WTC11 (cell line): ENCODE results near the gene PRKCB. TPM values are rescaled to one million over a fixed set of nuclear protein-coding genes. Genes with fewer than 3 reads are reported as not detected.

Experiments used
- ATAC-seq: fragments of 200-7000 bp; cut with Tn5 transposase; 2 replicates; pipeline ENCODE4 v1.10.0; 2021; ENCODE audit warnings: mild to moderate bottlenecking, moderate library complexity
- CTCF ChIA-PET: fragments of 300-600 bp; sonication (Branson Sonifier 250); formaldehyde crosslinking; loops from one replicate; lab custom pipeline; 2021; ENCODE audit warnings: antibody characterized with exemption; lab: Charles Lee
- POLR2A ChIA-PET: fragments of 350-600 bp; sonication (Branson Sonifier 250); formaldehyde crosslinking; loops from one replicate; lab custom pipeline; 2021; ENCODE audit warnings: antibody characterized with exemption; lab: Charles Lee
- DNase-seq: peaks from one replicate; pipeline ENCODE4 v3.0.0; 2021; ENCODE audit warnings: low spot score
- H3K27ac Mint-ChIP-seq: 2 replicates; pipeline ENCODE4 v1.8.0; 2021; ENCODE audit warnings: mixed read lengths
- H3K27me3 Mint-ChIP-seq: 2 replicates; pipeline ENCODE4 v1.8.0; 2021; ENCODE audit warnings: low read depth, mild to moderate bottlenecking, moderate library complexity, mixed read lengths
- H3K36me3 Mint-ChIP-seq: 2 replicates; pipeline ENCODE4 v1.8.0; 2021; ENCODE audit warnings: mixed read lengths
- H3K4me1 Mint-ChIP-seq: 2 replicates; pipeline ENCODE4 v1.8.0; 2022; ENCODE audit warnings: mixed read lengths
- H3K4me3 Mint-ChIP-seq: 2 replicates; pipeline ENCODE4 v1.8.0; 2021; ENCODE audit warnings: mild to moderate bottlenecking, moderate library complexity, mixed read lengths
- H3K9me3 Mint-ChIP-seq: 2 replicates; pipeline ENCODE4 v1.8.0; 2021; ENCODE audit warnings: mixed read lengths
- AR ChIP-seq: fragments of 250-450 bp; sonication (Bioruptor Pico); IDR thresholded peaks from 2 replicates; pipeline ENCODE4 v1.9.0; 2021; ENCODE audit warnings: mild to moderate bottlenecking
- CREB1 ChIP-seq: sonication (generic); formaldehyde crosslinking; IDR thresholded peaks from 2 replicates; pipeline ENCODE4 v1.8.0; 2023; ENCODE audit warnings: mild to moderate bottlenecking, missing genetic modification reagents
- JUN ChIP-seq: sonication (generic); formaldehyde crosslinking; IDR thresholded peaks from 2 replicates; pipeline ENCODE4 v1.8.0; 2023; ENCODE audit warnings: mild to moderate bottlenecking, missing genetic modification reagents
- MAX ChIP-seq: sonication (generic); formaldehyde crosslinking; IDR thresholded peaks from 2 replicates; pipeline ENCODE4 v1.8.0; 2022; ENCODE audit warnings: mild to moderate bottlenecking, missing genetic modification reagents
- MXD4 ChIP-seq: fragments of 250-450 bp; sonication (Bioruptor Pico); IDR thresholded peaks from 2 replicates; pipeline ENCODE4 v1.8.0; 2021; ENCODE audit warnings: mild to moderate bottlenecking, moderate library complexity, borderline replicate concordance
- NFYB ChIP-seq: sonication (generic); formaldehyde crosslinking; conservative IDR thresholded peaks from 2 replicates; pipeline ENCODE4 v1.8.0; 2022; ENCODE audit warnings: low read depth, missing genetic modification reagents
- NR1H2 ChIP-seq: sonication (generic); formaldehyde crosslinking; IDR thresholded peaks from 2 replicates; pipeline ENCODE4 v1.9.0; 2021; ENCODE audit warnings: mild to moderate bottlenecking, moderate library complexity, missing genetic modification reagents
- PRRX2 ChIP-seq: fragments of 250-450 bp; sonication (Bioruptor Pico); IDR thresholded peaks from 2 replicates; pipeline ENCODE4 v1.8.0; 2021; ENCODE audit warnings: mild to moderate bottlenecking
- SMAD3 ChIP-seq: sonication (generic); formaldehyde crosslinking; IDR thresholded peaks from 2 replicates; pipeline ENCODE4 v1.8.0; 2022; ENCODE audit warnings: missing genetic modification reagents, mild to moderate bottlenecking, borderline replicate concordance
- SP1 ChIP-seq: sonication (generic); formaldehyde crosslinking; conservative IDR thresholded peaks from 2 replicates; pipeline ENCODE4 v1.8.1; 2022; ENCODE audit warnings: missing genetic modification reagents
- TP53 ChIP-seq: sonication (generic); formaldehyde crosslinking; IDR thresholded peaks from 2 replicates; pipeline ENCODE4 v1.8.1; 2023; ENCODE audit warnings: mild to moderate bottlenecking, missing genetic modification reagents
- USF1 ChIP-seq: sonication (generic); formaldehyde crosslinking; IDR thresholded peaks from 2 replicates; pipeline ENCODE4 v1.8.0; 2022; ENCODE audit warnings: mild to moderate bottlenecking, missing genetic modification reagents
- ZMAT4 ChIP-seq: fragments of 250-450 bp; sonication (Bioruptor Pico); IDR thresholded peaks from 2 replicates; pipeline ENCODE4 v1.9.0; 2021; ENCODE audit warnings: mild to moderate bottlenecking
- ZNF281 ChIP-seq: sonication (generic); formaldehyde crosslinking; IDR thresholded peaks from 2 replicates; pipeline ENCODE4 v1.8.0; 2023; ENCODE audit warnings: mild to moderate bottlenecking, missing genetic modification reagents
- ZNF532 ChIP-seq: fragments of 250-450 bp; sonication (Bioruptor Pico); IDR thresholded peaks from 2 replicates; pipeline ENCODE4 v1.9.0; 2021; ENCODE audit warnings: mild to moderate bottlenecking, borderline replicate concordance
- ZNF671 ChIP-seq: fragments of 250-450 bp; sonication (Bioruptor Pico); IDR thresholded peaks from 2 replicates; pipeline ENCODE4 v1.8.0; 2021; ENCODE audit warnings: mild to moderate bottlenecking
- total RNA-seq: library from RNA; stranded (reverse); gene quantifications from 3 replicates; pipeline ENCODE4 v1.2.3, GENCODE V29; 2021

Gene PRKCB
- total RNA-seq, 1 experiment from 2014 or later: 6.9 TPM

- Mint-ChIP-seq H3K27ac (no peak overlapping the region), H3K36me3 (no peaks in the 10 kb centered on the region), H3K9me3 (peaks cover 5% of the 10 kb centered on the region; the same call in 1 of the 2 replicates), H3K4me1 (peaks cover 20% of the 10 kb centered on the region), H3K27me3 (no peaks in the 10 kb centered on the region), H3K4me3 (no peak overlapping the region)
- TF ChIP-seq CREB1 (no peak), ZNF671 (no peak), SP1 (CRISPR knock-in tag) (no peak), PRRX2 (CRISPR knock-in tag) (no peak), USF1 (CRISPR knock-in tag) (no peak), SMAD3 (CRISPR knock-in tag) (no peak), JUN (no peak), ZMAT4 (CRISPR knock-in tag) (no peak), TP53 (no peak), NFYB (CRISPR knock-in tag) (no peak), MXD4 (CRISPR knock-in tag) (no peak), AR (CRISPR knock-in tag) (no peak), NR1H2 (CRISPR knock-in tag) (no peak)
- no peak for ATAC-seq
- CTCF ChIA-PET: interaction anchor here (1.3 to 2.5 kb wide), 2 partner anchors 82 to 100 kb away, joined by 5 to 25 read pairs; no protein-coding TSS in a partner anchor
- POLR2A ChIA-PET: no interaction called here
- no peak for DNase-seq
These were observed 317.0 kb downstream of the PRKCB start for GRCh38 chr16:24152826-24153225.

- no peak overlapping the region for H3K4me3 Mint-ChIP-seq
- H3K27ac Mint-ChIP-seq: no peak overlapping the region
- ATAC-seq (no peak), DNase-seq (no peak)
- no peaks in the 10 kb centered on the region for H3K36me3 Mint-ChIP-seq
- ChIA-PET POLR2A (no interaction called here), CTCF (no interaction called here)
- H3K9me3 Mint-ChIP-seq: no peaks in the 10 kb centered on the region
- no peak for TF ChIP-seq ZNF281 (CRISPR knock-in tag)
- H3K27me3 Mint-ChIP-seq: no peaks in the 10 kb centered on the region
- H3K4me1 Mint-ChIP-seq: peaks cover 14% of the 10 kb centered on the region
These were observed 321.0 kb downstream of the PRKCB start for GRCh38 chr16:24156777-24157176.

GRCh38 chr16:24163935-24164334, 328.2 kb downstream of the PRKCB start:
- no peaks in the 10 kb centered on the region for H3K9me3 Mint-ChIP-seq
- no peak overlapping the region for H3K4me3 Mint-ChIP-seq
- H3K27ac Mint-ChIP-seq: peak overlapping the region; percentile 73; the same call in 1 of the 2 replicates
- H3K36me3 Mint-ChIP-seq: no peaks in the 10 kb centered on the region
- TF ChIP-seq MAX (CRISPR knock-in tag): 0 out of 2 replicates have a peak, but pooled peaks have one; percentile 22
- no peak for TF ChIP-seq ZNF532 (CRISPR knock-in tag)
- TF ChIP-seq, all 79 proteins: peak for 1
- DNase-seq: no peak
- Mint-ChIP-seq H3K27me3 (no peaks in the 10 kb centered on the region), H3K4me1 (peaks cover 25% of the 10 kb centered on the region)
- peak; percentile 66; the same call in 1 of the 2 replicates for ATAC-seq
- ChIA-PET CTCF (interaction anchor here (1.7 to 2.9 kb wide), 4 partner anchors 89 to 341 kb away, joined by 4 to 24 read pairs (median 20); no protein-coding TSS in a partner anchor), POLR2A (no interaction called here)
